HG03378 (cell line): ENCODE measurements around the gene CD109.

Experiments
- ATAC-seq: cut with Tn5 transposase; IDR thresholded peaks from one replicate; pipeline ENCODE4 v1.9.1; 2021; ENCODE audit warnings: mild to moderate bottlenecking, moderate library complexity; ENCODE audit not compliant: unreplicated experiment

Gene CD109

GRCh38 chr6:73854998-73855718 is 159.2 kb downstream of the CD109 start:
- ATAC-seq: peak; percentile 54

- no peak for ATAC-seq
Measured at GRCh38 chr6:73857341-73857890, 161.4 kb downstream of the CD109 start.

GRCh38 chr6:73858376-73858775 is 162.4 kb downstream of the CD109 start:
- no peak for ATAC-seq

- no peak for ATAC-seq
Measured at GRCh38 chr6:73860303-73860702, 164.3 kb downstream of the CD109 start.

- ATAC-seq: peak; percentile 66
Measured at GRCh38 chr6:73866305-73866704, 170.3 kb downstream of the CD109 start.

GRCh38 chr6:73867411-73867810 is 171.4 kb downstream of the CD109 start:
- no peak for ATAC-seq

GRCh38 chr6:73870907-73871306 is 174.9 kb downstream of the CD109 start:
- no peak for ATAC-seq

- no peak for ATAC-seq
Measured at GRCh38 chr6:73873081-73873480, 177.1 kb downstream of the CD109 start.
